SK-N-SH (cell line): ENCODE data around the gene BGN. TPM values are rescaled to one million over a fixed set of nuclear protein-coding genes. Genes with fewer than 3 reads are reported as not detected.

Source experiments
- CTCF ChIA-PET: fragments of 300-600, 350-600 bp; formaldehyde crosslinking; extraction: SDS; loops from one replicate; lab custom pipeline; 2021; lab: Yijun Ruan, JAX
- POLR2A ChIA-PET: fragments of 350-600 bp; sonication (Branson Sonifier 250); formaldehyde crosslinking; extraction: SDS; loops from one replicate; lab custom pipeline; 2020; ENCODE audit warnings: antibody characterized with exemption, inconsistent platforms; lab: Yijun Ruan, JAX
- DNase-seq: peaks from one replicate; pipeline ENCODE4 v3.0.0; 2012
- H2AFZ ChIP-seq: fragments of 200-600 bp; sonication (generic); 2 replicates; pipeline ENCODE4 v1.8.1; 2016; ENCODE audit warnings: antibody characterized with exemption, mild to moderate bottlenecking, low read depth
- H3F3A ChIP-seq: fragments of 200-600 bp; sonication (generic); replicated peaks from 2 replicates; pipeline ENCODE3; 2016; ENCODE audit warnings: antibody characterized with exemption, mild to moderate bottlenecking; ENCODE audit not compliant: insufficient read depth
- H3K27ac ChIP-seq, 2 experiments: fragments of 200-500 bp in 1 of 2; fragments of 200-600 bp in 1 of 2; sonication (Bioruptor generic) in 1 of 2; sonication (generic), shearing (Covaris generic) in 1 of 2; 2 replicates each; pipeline versions ENCODE4 v1.5.1 to v1.6.1; 2014 to 2016; ENCODE audit warnings: low read depth in 2 of 2, inconsistent platforms in 1 of 2, low read length in 1 of 2, mild to moderate bottlenecking in 1 of 2, mixed read lengths in 1 of 2
- H3K27me3 ChIP-seq: fragments of 200-600 bp; sonication (generic), shearing (Covaris generic); 2 replicates; pipeline ENCODE4 v1.6.1; 2016; ENCODE audit warnings: mixed run types; ENCODE audit not compliant: insufficient read depth
- H3K36me3 ChIP-seq, 2 experiments: fragments of 200-500 bp in 1 of 2; fragments of 200-600 bp in 1 of 2; sonication (Bioruptor generic) in 1 of 2; sonication (generic) in 1 of 2; replicated peaks in 1 of 2; 2 replicates each; pipeline versions ENCODE3 to v1.5.1; 2014 to 2016; ENCODE audit warnings: low read length in 1 of 2, mild to moderate bottlenecking in 1 of 2; ENCODE audit not compliant: insufficient read depth in 2 of 2, control insufficient read depth in 1 of 2
- H3K4me1 ChIP-seq, 2 experiments: fragments of 200-500 bp in 1 of 2; fragments of 200-600 bp in 1 of 2; sonication (Bioruptor generic) in 1 of 2; sonication (generic), shearing (Covaris generic) in 1 of 2; 2 replicates each; pipeline versions ENCODE4 v1.5.1 to v1.6.1; 2014 to 2016; ENCODE audit warnings: low read depth in 1 of 2, low read length in 1 of 2, mixed run types in 1 of 2; ENCODE audit not compliant: insufficient read depth in 2 of 2, control insufficient read depth in 1 of 2
- H3K4me2 ChIP-seq: fragments of 200-600 bp; sonication (generic), shearing (Covaris generic); 2 replicates; pipeline ENCODE4 v1.6.1; 2017; ENCODE audit warnings: mixed run types
- H3K4me3 ChIP-seq, 2 experiments: fragments of 200-500 bp in 1 of 2; fragments of 200-600 bp in 1 of 2; sonication (Bioruptor generic) in 1 of 2; sonication (generic), shearing (Covaris generic) in 1 of 2; 2 replicates each; pipeline versions ENCODE4 v1.5.1 to v1.8.1; 2014 to 2016; ENCODE audit warnings: low read depth in 2 of 2, inconsistent platforms in 1 of 2, low read length in 1 of 2, mild to moderate bottlenecking in 1 of 2, mixed read lengths in 1 of 2, moderate library complexity in 1 of 2
- H3K79me2 ChIP-seq: fragments of 200-600 bp; sonication (generic); 2 replicates; pipeline ENCODE4 v1.8.1; 2017; ENCODE audit warnings: mild to moderate bottlenecking; ENCODE audit not compliant: insufficient read depth
- H3K9ac ChIP-seq: fragments of 200-600 bp; sonication (generic); 2 replicates; pipeline ENCODE4 v1.6.1; 2017; ENCODE audit warnings: mixed run types
- H3K9me2 ChIP-seq: fragments of 200-600 bp; sonication (generic); 2 replicates; pipeline ENCODE4 v1.6.1; 2017; ENCODE audit warnings: mixed run types
- H3K9me3 ChIP-seq: fragments of 200-600 bp; sonication (generic); 2 replicates; pipeline ENCODE4 v1.6.1; 2017; ENCODE audit warnings: mixed run types, mild to moderate bottlenecking, moderate library complexity
- H4K20me1 ChIP-seq: fragments of 200-600 bp; sonication (generic); 2 replicates; pipeline ENCODE4 v1.6.1; 2017; ENCODE audit warnings: mild to moderate bottlenecking, mixed run types; ENCODE audit not compliant: insufficient read depth
- CHD2 ChIP-seq: fragments of 150-350 bp; IDR thresholded peaks from 2 replicates; pipeline ENCODE4 v1.6.1; 2018; ENCODE audit warnings: low read length; ENCODE audit not compliant: partially characterized antibody
- CTCF ChIP-seq: fragments of 200-600 bp; sonication (generic); IDR thresholded peaks from 2 replicates; pipeline ENCODE4 v1.6.1; 2017; ENCODE audit warnings: antibody characterized with exemption, mild to moderate bottlenecking, moderate library complexity
- EP300 ChIP-seq, 2 experiments: IDR thresholded peaks; 2 replicates each; pipeline versions ENCODE4 v1.4.0 to v1.6.1; 2012; ENCODE audit warnings: borderline replicate concordance in 1 of 2, low read depth in 1 of 2, low read length in 1 of 2
- FOSL2 ChIP-seq: IDR thresholded peaks from 2 replicates; pipeline ENCODE4 v1.4.0; 2012; ENCODE audit warnings: low read depth, mild to moderate bottlenecking, moderate library complexity, borderline replicate concordance
- FOXJ3 ChIP-seq: sonication (generic); formaldehyde crosslinking; IDR thresholded peaks from 2 replicates; pipeline ENCODE4 v1.5.1; 2020; ENCODE audit warnings: mild to moderate bottlenecking, missing genetic modification reagents
- GATA2 ChIP-seq: sonication (generic); formaldehyde crosslinking; IDR thresholded peaks from 2 replicates; pipeline ENCODE4 v1.5.0; 2020; ENCODE audit warnings: mild to moderate bottlenecking, missing genetic modification reagents
- JUND ChIP-seq: IDR thresholded peaks from 2 replicates; pipeline ENCODE4 v1.4.0; 2012
- MEF2A ChIP-seq: IDR thresholded peaks from 2 replicates; pipeline ENCODE4 v1.4.0; 2012; ENCODE audit warnings: low read depth, borderline replicate concordance
- MXI1 ChIP-seq: IDR thresholded peaks from 2 replicates; pipeline ENCODE4 v1.6.1; 2012; ENCODE audit warnings: mild to moderate bottlenecking, low read depth, low read length, improper control_type of control experiment
- PBX3 ChIP-seq: IDR thresholded peaks from 2 replicates; pipeline ENCODE4; 2012
- WGBS: methylation state at CpG from one replicate; pipeline ENCODE4 v1.1.6; 2017; ENCODE audit warnings: low lambda C conversion rate; 5-methylcytosine and 5-hydroxymethylcytosine counted together
- polyA plus RNA-seq, 3 experiments: library from polyadenylated mRNA; depleted of rRNA; stranded (reverse); fragments of >200 nt; gene quantifications; 2 replicates each; pipeline ENCODE4 v1.2.3, GENCODE V29; 2012
- TF ChIP-seq, protein P1 (sequence below): IDR thresholded peaks from 2 replicates; pipeline ENCODE4 v1.4.0; 2012; ENCODE audit warnings: low read depth, borderline replicate concordance
- TF ChIP-seq, protein P2 (sequence below): IDR thresholded peaks from 2 replicates; pipeline ENCODE4 v1.4.0; 2012; ENCODE audit warnings: low read depth, borderline replicate concordance

Gene BGN
- polyA plus RNA-seq, 1 of the 3 experiments (the other 2 are of a cell fraction): 28.9 TPM

- Histone ChIP-seq H3K4me1 (peaks cover 0 to 59% of the 10 kb centered on the region in 2 experiments; a peak in 1 of 4 replicates), H3K79me2 (no peaks in the 10 kb centered on the region), H3K36me3 (no peaks in the 10 kb centered on the region), H3F3A (no peaks in the 10 kb centered on the region), H3K27ac (peak overlapping the region in 1 of 2 experiments; percentile 95; a peak in 2 of 4 replicates)
- peak; percentile 86 for DNase-seq
- 0% methylated on average over 1 of the region's 17 CpGs for WGBS
- POLR2A ChIA-PET: interaction anchor here (1.2 to 1.7 kb wide), 2 partner anchors 12 to 17 kb away, joined by 5 to 7 read pairs; no protein-coding TSS in a partner anchor
- CTCF ChIA-PET: interaction anchor here (1.0 to 3.9 kb wide), 21 partner anchors 11 to 176 kb away, joined by 3 to 41 read pairs (median 7); no protein-coding TSS in a partner anchor
- TF ChIP-seq, protein P1, sequence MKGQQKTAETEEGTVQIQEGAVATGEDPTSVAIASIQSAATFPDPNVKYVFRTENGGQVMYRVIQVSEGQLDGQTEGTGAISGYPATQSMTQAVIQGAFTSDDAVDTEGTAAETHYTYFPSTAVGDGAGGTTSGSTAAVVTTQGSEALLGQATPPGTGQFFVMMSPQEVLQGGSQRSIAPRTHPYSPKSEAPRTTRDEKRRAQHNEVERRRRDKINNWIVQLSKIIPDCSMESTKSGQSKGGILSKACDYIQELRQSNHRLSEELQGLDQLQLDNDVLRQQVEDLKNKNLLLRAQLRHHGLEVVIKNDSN: no peak
- TF ChIP-seq JUND: no peak
- TF ChIP-seq CTCF: no peak
- no peak for TF ChIP-seq PBX3
- no peak for TF ChIP-seq MEF2A
- no peak for TF ChIP-seq FOXJ3 (CRISPR knock-in tag)
- TF ChIP-seq CHD2: peak; percentile 49
- TF ChIP-seq, protein P2, sequence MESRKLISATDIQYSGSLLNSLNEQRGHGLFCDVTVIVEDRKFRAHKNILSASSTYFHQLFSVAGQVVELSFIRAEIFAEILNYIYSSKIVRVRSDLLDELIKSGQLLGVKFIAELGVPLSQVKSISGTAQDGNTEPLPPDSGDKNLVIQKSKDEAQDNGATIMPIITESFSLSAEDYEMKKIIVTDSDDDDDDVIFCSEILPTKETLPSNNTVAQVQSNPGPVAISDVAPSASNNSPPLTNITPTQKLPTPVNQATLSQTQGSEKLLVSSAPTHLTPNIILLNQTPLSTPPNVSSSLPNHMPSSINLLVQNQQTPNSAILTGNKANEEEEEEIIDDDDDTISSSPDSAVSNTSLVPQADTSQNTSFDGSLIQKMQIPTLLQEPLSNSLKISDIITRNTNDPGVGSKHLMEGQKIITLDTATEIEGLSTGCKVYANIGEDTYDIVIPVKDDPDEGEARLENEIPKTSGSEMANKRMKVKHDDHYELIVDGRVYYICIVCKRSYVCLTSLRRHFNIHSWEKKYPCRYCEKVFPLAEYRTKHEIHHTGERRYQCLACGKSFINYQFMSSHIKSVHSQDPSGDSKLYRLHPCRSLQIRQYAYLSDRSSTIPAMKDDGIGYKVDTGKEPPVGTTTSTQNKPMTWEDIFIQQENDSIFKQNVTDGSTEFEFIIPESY: no peak
- TF ChIP-seq MXI1: peak; percentile 72; the same call in 1 of the 2 replicates
- TF ChIP-seq FOSL2: no peak
- TF ChIP-seq EP300 (IDR thresholded peaks at IDR 0.05; ENCODE audit: borderline replicate concordance in 1 of 2, low read depth in 1 of 2, low read length in 1 of 2): peak in 1 of 2 experiments; percentile 84; a peak in 2 of 4 replicates
- 0 out of 2 replicates have a peak, but pooled peaks have one; percentile 36 for TF ChIP-seq GATA2 (CRISPR knock-in tag)
- TF ChIP-seq, all 33 proteins: peak for 4
- Histone ChIP-seq H3K9ac (no peak overlapping the region), H3K4me2 (no peak overlapping the region), H3K9me2 (no peaks in the 10 kb centered on the region), H3K4me3 (no peak overlapping the region), H3K9me3 (no peaks in the 10 kb centered on the region), H4K20me1 (no peaks in the 10 kb centered on the region), H3K27me3 (peaks cover 44% of the 10 kb centered on the region), H2AFZ (no peak overlapping the region)
Measured at GRCh38 chrX:153538424-153538823, 43.6 kb downstream of the BGN start.
